HepG2 (cell line): ENCODE results near the gene PRM3.

ENCODE experiments used
- KDM1A ChIP-seq: IDR thresholded peaks from 2 replicates; pipeline ENCODE4 v1.6.1; 2016; ENCODE audit warnings: missing compliant biosample characterization
- NR2F1 ChIP-seq, 2 experiments: fragments of 450-650 bp in 1 of 2; formaldehyde crosslinking in 1 of 2; IDR thresholded peaks; 2 replicates each; pipeline versions ENCODE4 v1.5.0 to v1.6.1; 2016 to 2020; ENCODE audit warnings: mild to moderate bottlenecking in 1 of 2, missing compliant biosample characterization in 1 of 2, missing genetic modification reagents in 1 of 2, moderate library complexity in 1 of 2
- POLR2AphosphoS5 ChIP-seq: IDR thresholded peaks from 2 replicates; pipeline ENCODE4 v1.6.1; 2012; ENCODE audit warnings: low read depth, low read length
- SMAD3 ChIP-seq: sonication (generic); formaldehyde crosslinking; IDR thresholded peaks from 2 replicates; pipeline ENCODE4 v1.4.0; 2020; ENCODE audit warnings: missing genetic modification reagents
- ZNF333 ChIP-seq: sonication (generic); formaldehyde crosslinking; IDR thresholded peaks from 2 replicates; pipeline ENCODE4 v1.4.0; 2020; ENCODE audit warnings: mild to moderate bottlenecking, missing genetic modification reagents, borderline replicate concordance
- ZNF556 ChIP-seq: sonication (generic); formaldehyde crosslinking; IDR thresholded peaks from 2 replicates; pipeline ENCODE4 v1.4.0; 2020; ENCODE audit warnings: mild to moderate bottlenecking, missing genetic modification reagents, borderline replicate concordance
- ZNF589 ChIP-seq: sonication (generic); formaldehyde crosslinking; conservative IDR thresholded peaks from 2 replicates; pipeline ENCODE4 v1.8.0; 2022; ENCODE audit warnings: mild to moderate bottlenecking, moderate library complexity, missing genetic modification reagents
- TF ChIP-seq, protein P1 (sequence below): sonication (generic); formaldehyde crosslinking; IDR thresholded peaks from 2 replicates; pipeline ENCODE4 v1.5.0; 2020; ENCODE audit warnings: mild to moderate bottlenecking, missing genetic modification reagents, moderate library complexity

DNA sequence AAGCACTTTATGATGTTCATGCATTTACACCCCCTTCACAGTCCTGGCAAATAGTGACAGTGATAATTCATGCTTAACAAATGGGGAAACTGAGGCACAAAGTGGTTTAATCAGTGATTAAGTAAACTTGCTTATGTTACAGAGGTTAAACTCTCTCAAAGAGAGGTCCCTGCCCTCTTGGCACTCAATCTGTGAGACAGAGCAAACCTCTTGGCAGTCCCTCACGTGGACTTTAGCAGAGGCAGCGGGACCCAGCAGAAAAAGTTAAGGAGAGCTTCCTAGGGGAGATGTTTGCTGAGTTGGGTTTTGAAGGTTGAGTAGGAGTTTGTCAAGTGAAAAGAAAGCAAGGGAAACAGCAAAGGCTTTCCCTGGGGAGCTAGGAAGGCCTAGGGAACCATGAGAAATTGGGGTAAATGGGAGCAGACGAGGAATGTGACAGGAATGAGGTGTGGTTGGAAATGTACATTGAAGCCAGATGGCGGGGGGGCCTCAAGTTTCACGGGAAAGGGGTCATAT, 28.1 kb downstream of the PRM3 start:
- TF ChIP-seq KDM1A (CRISPR knock-in tag): no peak
- TF ChIP-seq ZNF333: no peak
- no peak for TF ChIP-seq ZNF589 (CRISPR knock-in tag)
- TF ChIP-seq SMAD3: no peak
- TF ChIP-seq NR2F1 (CRISPR knock-in tag; IDR thresholded peaks at IDR 0.05): no peak
- TF ChIP-seq, protein P1, sequence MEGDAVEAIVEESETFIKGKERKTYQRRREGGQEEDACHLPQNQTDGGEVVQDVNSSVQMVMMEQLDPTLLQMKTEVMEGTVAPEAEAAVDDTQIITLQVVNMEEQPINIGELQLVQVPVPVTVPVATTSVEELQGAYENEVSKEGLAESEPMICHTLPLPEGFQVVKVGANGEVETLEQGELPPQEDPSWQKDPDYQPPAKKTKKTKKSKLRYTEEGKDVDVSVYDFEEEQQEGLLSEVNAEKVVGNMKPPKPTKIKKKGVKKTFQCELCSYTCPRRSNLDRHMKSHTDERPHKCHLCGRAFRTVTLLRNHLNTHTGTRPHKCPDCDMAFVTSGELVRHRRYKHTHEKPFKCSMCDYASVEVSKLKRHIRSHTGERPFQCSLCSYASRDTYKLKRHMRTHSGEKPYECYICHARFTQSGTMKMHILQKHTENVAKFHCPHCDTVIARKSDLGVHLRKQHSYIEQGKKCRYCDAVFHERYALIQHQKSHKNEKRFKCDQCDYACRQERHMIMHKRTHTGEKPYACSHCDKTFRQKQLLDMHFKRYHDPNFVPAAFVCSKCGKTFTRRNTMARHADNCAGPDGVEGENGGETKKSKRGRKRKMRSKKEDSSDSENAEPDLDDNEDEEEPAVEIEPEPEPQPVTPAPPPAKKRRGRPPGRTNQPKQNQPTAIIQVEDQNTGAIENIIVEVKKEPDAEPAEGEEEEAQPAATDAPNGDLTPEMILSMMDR (CRISPR knock-in tag): no peak
- no peak for TF ChIP-seq ZNF556 (CRISPR knock-in tag)
- no peak for TF ChIP-seq POLR2AphosphoS5
